CD4-positive, alpha-beta memory T cell (primary cell): Measurements from ENCODE around the gene AGR2. TPM values are rescaled to one million over a fixed set of nuclear protein-coding genes. Genes with fewer than 3 reads are reported as not detected.

ENCODE experiments used
- CTCF ChIA-PET: fragments of 350-600 bp; sonication (Branson Sonifier 250); formaldehyde crosslinking; loops from one replicate; lab custom pipeline; 2021; ENCODE audit warnings: inconsistent platforms; ENCODE audit not compliant: partially characterized antibody; lab: Charles Lee
- POLR2A ChIA-PET: fragments of 350-600 bp; sonication (Branson Sonifier 250); formaldehyde crosslinking; loops from one replicate; lab custom pipeline; 2021; ENCODE audit not compliant: partially characterized antibody; lab: Charles Lee
- DNase-seq, 5 donors: peaks; one replicate each; pipeline versions ENCODE4 v3.0.0 to v3.0.0-alpha.2; 2020 to 2022; ENCODE audit warnings: mixed read lengths in 1 of 5
- H3K27ac ChIP-seq: one replicate; pipeline ENCODE4 v1.7.0; 2013; ENCODE audit warnings: low read depth, low read length
- H3K27me3 ChIP-seq: 2 replicates; pipeline ENCODE4 v1.7.0; 2013; ENCODE audit warnings: mild to moderate bottlenecking, low read length, moderate library complexity; ENCODE audit not compliant: insufficient read depth
- H3K36me3 ChIP-seq: 2 replicates; pipeline ENCODE4 v1.7.0; 2013; ENCODE audit warnings: mild to moderate bottlenecking, low read length, moderate library complexity; ENCODE audit not compliant: insufficient read depth
- H3K4me1 ChIP-seq: 2 replicates; pipeline ENCODE4 v1.7.0; 2013; ENCODE audit warnings: mild to moderate bottlenecking, low read length, moderate library complexity; ENCODE audit not compliant: insufficient read depth
- H3K4me3 ChIP-seq, 2 donors: one replicate each; pipeline ENCODE4 v1.7.0; 2013; ENCODE audit warnings: low read length in 2 of 2, mild to moderate bottlenecking in 1 of 2
- H3K9me3 ChIP-seq, 2 donors: one replicate each; pipeline ENCODE4 v1.7.0; 2013; ENCODE audit warnings: low read length in 2 of 2, control low read depth in 1 of 2; ENCODE audit not compliant: control insufficient read depth in 1 of 2
- H3K27ac Mint-ChIP-seq, 7 donors: one replicate each; pipeline ENCODE4 v1.8.0; 2020 to 2021; ENCODE audit warnings: mixed read lengths in 7 of 7, mild to moderate bottlenecking in 6 of 7, inconsistent platforms in 3 of 7, moderate library complexity in 3 of 7
- H3K27me3 Mint-ChIP-seq, 2 donors: one replicate each; pipeline ENCODE4 v1.8.0; 2020 to 2021; ENCODE audit warnings: mixed read lengths in 2 of 2
- H3K36me3 Mint-ChIP-seq, 2 donors: one replicate each; pipeline ENCODE4 v1.8.0; 2020 to 2021; ENCODE audit warnings: mixed read lengths in 2 of 2, inconsistent platforms in 1 of 2, mild to moderate bottlenecking in 1 of 2
- H3K4me1 Mint-ChIP-seq, 4 donors: one replicate each; pipeline ENCODE4 v1.8.0; 2020 to 2021; ENCODE audit warnings: mixed read lengths in 4 of 4, mild to moderate bottlenecking in 1 of 4
- H3K4me3 Mint-ChIP-seq, 8 donors: one replicate each; pipeline ENCODE4 v1.8.0; 2020 to 2021; ENCODE audit warnings: mixed read lengths in 8 of 8, mild to moderate bottlenecking in 7 of 8, moderate library complexity in 6 of 8, inconsistent platforms in 3 of 8
- H3K9me3 Mint-ChIP-seq, 8 donors: one replicate each; pipeline ENCODE4 v1.8.0; 2020 to 2021; ENCODE audit warnings: mixed read lengths in 8 of 8, mild to moderate bottlenecking in 5 of 8, inconsistent platforms in 3 of 8, moderate library complexity in 1 of 8
- intact Hi-C: fragments of 100-400 bp; cut with micrococcal nuclease; formaldehyde crosslinking; loops from one replicate; pipeline ENCODE4 v1.15.1; 2023
- polyA plus RNA-seq, 2 donors: library from polyadenylated mRNA; unstranded; fragments of 300-500 nt; fragmentation: Illumina TruSeq; gene quantifications; one replicate each; pipeline ENCODE4 v1.2.3, GENCODE V29; 2021
- total RNA-seq, 2 experiments: library from RNA; stranded (reverse); gene quantifications; one replicate each; pipeline ENCODE4 v1.2.3, GENCODE V29; 2021

The AGR2 gene
- total and polyA plus RNA-seq, 4 experiments from 2014 or later = not detected

- Mint-ChIP-seq H3K4me3 (peak overlapping the region; percentile 61 to 89 (median 80)), H3K27me3 (peaks cover 19 to 20% of the 10 kb centered on the region in 2 donors), H3K9me3 (peaks cover 0 to 3% (median 0%) of the 10 kb centered on the region in 8 donors), H3K4me1 (peaks cover 6 to 16% (median 13%) of the 10 kb centered on the region in 4 donors), H3K36me3 (no peaks in the 10 kb centered on the region), H3K27ac (no peak overlapping the region)
- peaks cover 3% of the 10 kb centered on the region for H3K4me1 ChIP-seq
- intact Hi-C loops = no loop called here
- H3K27ac ChIP-seq = no peak overlapping the region
- H3K9me3 ChIP-seq = no peaks in the 10 kb centered on the region
- H3K36me3 ChIP-seq = no peaks in the 10 kb centered on the region
- POLR2A ChIA-PET = no interaction called here
- no peak overlapping the region for H3K4me3 ChIP-seq
- H3K27me3 ChIP-seq = peaks cover 4% of the 10 kb centered on the region
- no peak for DNase-seq
- CTCF ChIA-PET = no interaction called here
Measured at GRCh38 chr7:16754856-16755317, 49.9 kb downstream of the AGR2 start.

DNA sequence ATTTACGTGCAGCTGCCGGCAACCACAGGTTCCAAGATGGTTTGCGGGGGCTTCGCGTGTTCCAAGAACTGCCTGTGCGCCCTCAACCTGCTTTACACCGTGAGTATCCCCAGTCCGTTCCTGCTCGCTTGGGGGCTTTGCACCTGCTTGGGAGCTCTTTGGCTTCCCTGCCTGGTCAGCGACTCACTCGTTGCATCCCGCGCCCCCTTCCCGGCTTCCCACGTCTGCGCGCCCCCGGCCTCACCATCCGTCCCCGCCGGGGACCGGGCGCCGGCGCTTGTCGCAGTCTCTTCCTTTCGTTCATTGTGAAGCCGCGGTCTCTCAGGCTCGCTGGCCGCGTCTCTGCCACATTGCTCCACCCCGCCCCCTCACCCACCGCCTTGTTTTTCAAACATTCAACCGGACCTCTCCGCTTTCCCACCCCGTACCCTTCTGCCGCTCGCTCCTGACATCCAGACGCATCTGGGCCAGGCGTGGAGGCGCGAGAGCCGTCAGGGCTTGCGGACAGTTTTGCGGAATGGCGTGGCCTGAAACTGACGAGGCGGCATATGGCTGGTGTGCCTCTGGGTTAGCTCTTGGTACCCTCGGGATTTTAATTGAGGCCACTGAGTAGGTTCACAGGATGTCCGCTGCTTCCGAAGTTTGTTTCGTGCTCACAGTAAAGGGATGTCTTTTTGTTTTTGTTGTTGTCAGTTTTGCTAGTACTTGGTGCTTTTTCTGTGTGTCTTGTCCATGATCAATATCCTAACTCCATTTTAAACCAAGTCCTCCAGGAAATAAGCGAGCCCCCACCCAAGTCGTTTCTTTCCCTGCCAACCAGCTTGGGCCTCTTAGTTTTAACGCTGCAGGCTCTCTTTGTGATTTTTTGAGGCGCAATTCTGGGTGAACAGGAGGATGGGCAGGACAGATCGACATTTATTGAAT is 50.6 kb downstream of the AGR2 start:
- peaks cover 19 to 21% of the 10 kb centered on the region in 2 donors for H3K27me3 Mint-ChIP-seq
- H3K4me1 Mint-ChIP-seq = peaks cover 6 to 16% (median 13%) of the 10 kb centered on the region in 4 donors
- peak overlapping the region in 3 of 7 donors; percentile 23 to 42 (median 37) for H3K27ac Mint-ChIP-seq
- no peak overlapping the region for H3K27ac ChIP-seq
- H3K36me3 Mint-ChIP-seq = no peaks in the 10 kb centered on the region
- peaks cover 3% of the 10 kb centered on the region for H3K4me1 ChIP-seq
- ChIA-PET POLR2A (no interaction called here), CTCF (no interaction called here)
- H3K4me3 Mint-ChIP-seq = peak overlapping the region; percentile 61 to 89 (median 80)
- peak in 2 of 5 donors; percentile 3 to 8 for DNase-seq
- H3K9me3 Mint-ChIP-seq = peaks cover 0 to 3% (median 0%) of the 10 kb centered on the region in 8 donors
- peaks cover 4% of the 10 kb centered on the region for H3K27me3 ChIP-seq
- intact Hi-C loops = no loop called here
- H3K4me3 ChIP-seq = peak overlapping the region in 1 of 2 donors; percentile 43
- H3K36me3 ChIP-seq = no peaks in the 10 kb centered on the region
- no peaks in the 10 kb centered on the region for H3K9me3 ChIP-seq

DNA sequence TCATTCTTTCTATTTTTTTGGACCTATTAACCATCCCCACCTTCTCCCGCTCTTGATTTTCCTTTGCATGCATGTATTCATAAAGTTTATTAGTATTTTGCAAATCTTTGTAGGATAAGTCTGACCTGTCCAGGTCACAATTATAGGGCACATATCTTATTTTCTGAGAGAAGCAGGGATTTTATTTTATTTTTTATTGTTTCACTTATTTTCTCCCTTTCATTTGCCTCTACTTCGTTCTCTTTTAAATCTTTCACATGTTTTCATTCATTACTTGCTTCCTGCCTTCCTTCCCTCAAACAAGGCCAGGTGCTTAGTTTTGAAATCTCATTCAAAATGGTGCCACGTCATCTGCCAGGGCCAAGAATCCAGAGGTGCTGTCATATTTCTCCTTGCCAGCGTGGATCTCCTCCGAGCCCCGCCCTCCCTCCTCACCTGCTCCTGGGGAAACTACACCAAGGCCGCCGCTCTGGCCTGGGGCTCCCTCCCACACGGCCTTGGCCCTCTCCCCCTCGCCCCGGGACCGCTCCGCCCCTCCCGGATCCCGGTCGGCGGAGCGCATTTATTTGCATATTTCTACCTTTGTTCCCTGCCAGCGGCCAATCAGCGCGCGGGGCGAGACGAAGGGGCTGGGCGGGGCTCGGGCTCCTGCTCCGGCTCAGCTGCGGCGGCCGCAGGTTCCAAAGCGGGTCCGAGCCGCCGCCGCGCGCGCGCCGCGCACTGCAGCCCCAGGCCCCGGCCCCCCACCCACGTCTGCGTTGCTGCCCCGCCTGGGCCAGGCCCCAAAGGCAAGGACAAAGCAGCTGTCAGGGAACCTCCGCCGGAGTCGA is 51.5 kb downstream of the AGR2 start, which contains the start of gene TSPAN13:
TSPAN13 (plus strand) TSS at position 654 of the 830 bp plus-strand sequence. CDS start 213 bp downstream, outside the sequence.
- Histone ChIP-seq H3K36me3 (no peaks in the 10 kb centered on the region), H3K9me3 (no peaks in the 10 kb centered on the region), H3K4me1 (peaks cover 3% of the 10 kb centered on the region), H3K4me3 (peak within 1 kb of the TSS in 1 of 2 donors; percentile 43), H3K27me3 (peaks cover 4% of the 10 kb centered on the region), H3K27ac (no peak within 1 kb of the TSS)
- intact Hi-C loops = no loop called here
- Mint-ChIP-seq H3K9me3 (peaks cover 0 to 3% (median 0%) of the 10 kb centered on the region in 8 donors), H3K4me1 (peaks cover 6 to 16% (median 13%) of the 10 kb centered on the region in 4 donors), H3K27ac (peak within 1 kb of the TSS in 3 of 7 donors; percentile 23 to 42 (median 37)), H3K27me3 (peaks cover 18 to 23% of the 10 kb centered on the region in 2 donors), H3K36me3 (no peaks in the 10 kb centered on the region), H3K4me3 (peak within 1 kb of the TSS; percentile 71 to 89 (median 80))
- ChIA-PET POLR2A (no interaction called here), CTCF (no interaction called here)
- peak in 4 of 5 donors; percentile 26 to 37 (median 34) for DNase-seq

DNA sequence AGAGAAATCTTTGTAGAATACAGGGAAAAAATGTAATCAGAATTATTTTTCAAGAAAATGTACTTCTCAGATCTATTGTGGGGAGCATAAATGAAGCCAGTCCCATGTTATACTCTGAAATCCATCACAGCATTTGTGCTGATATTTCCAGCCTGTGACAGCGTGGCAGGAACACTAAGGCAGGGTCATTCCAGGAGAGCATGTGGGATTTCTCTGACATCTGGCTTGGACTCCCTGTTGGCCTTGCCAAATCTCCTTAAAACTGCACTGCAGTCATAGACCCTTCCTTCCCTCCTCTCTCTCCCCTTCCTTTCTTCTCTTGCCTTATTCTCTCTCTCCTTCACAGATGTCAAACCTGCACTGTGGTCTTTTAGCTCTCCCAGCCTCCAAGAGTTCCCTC is 57.7 kb downstream of the AGR2 start:
- peaks cover 1 to 8% of the 10 kb centered on the region in 2 donors for H3K27me3 Mint-ChIP-seq
- POLR2A ChIA-PET = no interaction called here
- H3K4me3 Mint-ChIP-seq = no peak overlapping the region
- H3K27ac ChIP-seq = no peak overlapping the region
- H3K9me3 Mint-ChIP-seq = no peaks in the 10 kb centered on the region
- no peak for DNase-seq
- H3K4me1 Mint-ChIP-seq = no peaks in the 10 kb centered on the region
- H3K27me3 ChIP-seq = no peaks in the 10 kb centered on the region
- no peak overlapping the region for H3K4me3 ChIP-seq
- no peaks in the 10 kb centered on the region for H3K36me3 Mint-ChIP-seq
- intact Hi-C loops = no loop called here
- no peaks in the 10 kb centered on the region for H3K36me3 ChIP-seq
- no peak overlapping the region for H3K27ac Mint-ChIP-seq
- CTCF ChIA-PET = no interaction called here
- H3K9me3 ChIP-seq = no peaks in the 10 kb centered on the region
- no peaks in the 10 kb centered on the region for H3K4me1 ChIP-seq

DNA sequence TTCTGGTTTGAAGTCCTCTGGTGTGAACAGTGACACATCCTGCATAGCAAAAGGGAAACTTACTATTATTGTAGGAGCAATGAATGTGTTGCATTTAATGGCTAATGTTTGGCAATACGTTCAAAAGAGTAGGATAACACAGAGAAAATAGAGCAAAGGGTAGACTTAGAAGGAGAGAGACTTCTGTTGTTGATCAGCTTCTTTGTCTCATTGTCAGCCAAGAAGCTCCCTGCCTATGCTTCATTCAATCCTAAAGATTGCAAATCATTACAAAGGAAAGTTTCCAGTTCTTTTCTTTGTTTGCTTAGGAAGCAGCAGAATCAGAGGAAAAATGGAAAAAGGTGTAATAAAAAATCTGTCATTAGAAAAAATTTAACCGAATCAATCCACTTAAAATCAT is 59.2 kb downstream of the AGR2 start:
- H3K9me3 ChIP-seq = no peaks in the 10 kb centered on the region
- no peaks in the 10 kb centered on the region for H3K36me3 Mint-ChIP-seq
- peaks cover 1 to 5% of the 10 kb centered on the region in 2 donors for H3K27me3 Mint-ChIP-seq
- no peak for DNase-seq
- ChIA-PET CTCF (no interaction called here), POLR2A (no interaction called here)
- no peaks in the 10 kb centered on the region for H3K9me3 Mint-ChIP-seq
- H3K27ac Mint-ChIP-seq = no peak overlapping the region
- no peak overlapping the region for H3K4me3 Mint-ChIP-seq
- no peaks in the 10 kb centered on the region for H3K4me1 ChIP-seq
- H3K27ac ChIP-seq = no peak overlapping the region
- no peaks in the 10 kb centered on the region for H3K36me3 ChIP-seq
- H3K27me3 ChIP-seq = no peaks in the 10 kb centered on the region
- H3K4me1 Mint-ChIP-seq = no peaks in the 10 kb centered on the region
- intact Hi-C loops = no loop called here
- H3K4me3 ChIP-seq = no peak overlapping the region

GRCh38 chr7:16744518-16745250 is 60.1 kb downstream of the AGR2 start:
- POLR2A ChIA-PET = no interaction called here
- no peaks in the 10 kb centered on the region for H3K36me3 ChIP-seq
- no peak for DNase-seq
- H3K4me3 Mint-ChIP-seq = no peak overlapping the region
- no peaks in the 10 kb centered on the region for H3K36me3 Mint-ChIP-seq
- no peaks in the 10 kb centered on the region for H3K9me3 Mint-ChIP-seq
- intact Hi-C loops = no loop called here
- no peak overlapping the region for H3K27ac ChIP-seq
- H3K4me3 ChIP-seq = no peak overlapping the region
- H3K27me3 ChIP-seq = no peaks in the 10 kb centered on the region
- H3K9me3 ChIP-seq = no peaks in the 10 kb centered on the region
- no peaks in the 10 kb centered on the region for H3K4me1 Mint-ChIP-seq
- peaks cover 1 to 5% of the 10 kb centered on the region in 2 donors for H3K27me3 Mint-ChIP-seq
- no peaks in the 10 kb centered on the region for H3K4me1 ChIP-seq
- CTCF ChIA-PET = interaction anchor here (1.2 kb wide), 1 partner anchor 26 kb away, joined by 3 read pairs; no protein-coding TSS in a partner anchor
- H3K27ac Mint-ChIP-seq = no peak overlapping the region
